SKM-1 treated with dmso at 0.1 percent for 144 hours (cell line): Measurements from ENCODE around the gene GNG3.

ENCODE experiments used
- DNase-seq: peaks from one replicate; lab custom pipeline; 2025; ENCODE audit not compliant: unreplicated experiment; lab: John Stamatoyannopoulos, UW

Gene GNG3

GRCh38 chr11:62755086-62755615 is 47.7 kb downstream of the GNG3 start:
- DNase-seq, result no peak

- DNase-seq, result no peak
Observed at GRCh38 chr11:62757846-62758788, 50.6 kb downstream of the GNG3 start.
